GM21526 (cell line): ENCODE measurements around the gene SMTNL1.
A peak's percentile ranks its signal among the peaks of the same experiment; 100 is the strongest.
"Not testable (repeated sequence)": the region's sequence is repeated elsewhere in the genome, so short reads cannot be mapped to it uniquely, and the experiment has no call there.

Experiments used
- ATAC-seq: cut with Tn5 transposase; IDR thresholded peaks from one replicate; pipeline ENCODE4 v1.9.1; 2021; ENCODE audit warnings: moderate library complexity; ENCODE audit not compliant: unreplicated experiment, low FRiP score

The SMTNL1 gene

DNA sequence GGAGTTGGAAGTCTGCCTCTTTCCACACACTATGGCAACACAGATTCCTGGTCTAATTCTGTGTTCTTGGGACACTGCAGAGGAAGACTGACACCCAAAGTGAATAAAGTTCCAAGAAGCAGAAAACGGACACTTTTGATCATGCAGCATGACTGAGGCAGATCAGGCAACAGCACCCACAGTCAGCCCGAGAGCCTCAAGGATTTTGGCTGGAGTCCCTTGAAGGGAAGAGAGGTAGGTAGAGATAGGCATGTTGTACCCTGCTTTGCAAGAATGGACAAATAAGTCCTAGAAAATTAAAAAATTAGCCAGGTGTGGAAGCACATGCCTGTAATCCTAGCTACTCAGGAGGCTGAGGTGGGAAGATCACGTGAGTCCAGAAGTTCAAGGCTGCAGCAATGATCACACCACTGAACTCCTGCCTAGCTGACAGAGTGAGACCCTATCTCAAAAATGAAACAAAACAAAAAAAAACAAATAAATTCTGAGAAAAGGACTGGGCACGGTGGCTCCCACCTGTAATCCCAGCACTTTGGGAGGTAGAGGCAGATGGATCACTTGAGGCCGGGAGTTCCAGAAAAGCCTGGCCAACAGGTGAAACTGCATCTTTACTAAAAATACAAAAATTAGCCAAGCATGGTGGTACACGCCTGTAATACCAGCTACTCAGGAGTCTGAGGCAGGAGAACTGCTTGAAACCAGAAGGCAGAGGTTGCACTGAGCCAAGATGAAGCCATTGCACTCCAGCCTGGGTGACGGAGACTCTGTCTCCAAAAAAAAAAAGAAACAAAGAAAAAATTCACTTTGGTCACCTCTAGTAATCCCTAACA lies 28.8 kb upstream of the SMTNL1 start:
- ATAC-seq = no peak

DNA sequence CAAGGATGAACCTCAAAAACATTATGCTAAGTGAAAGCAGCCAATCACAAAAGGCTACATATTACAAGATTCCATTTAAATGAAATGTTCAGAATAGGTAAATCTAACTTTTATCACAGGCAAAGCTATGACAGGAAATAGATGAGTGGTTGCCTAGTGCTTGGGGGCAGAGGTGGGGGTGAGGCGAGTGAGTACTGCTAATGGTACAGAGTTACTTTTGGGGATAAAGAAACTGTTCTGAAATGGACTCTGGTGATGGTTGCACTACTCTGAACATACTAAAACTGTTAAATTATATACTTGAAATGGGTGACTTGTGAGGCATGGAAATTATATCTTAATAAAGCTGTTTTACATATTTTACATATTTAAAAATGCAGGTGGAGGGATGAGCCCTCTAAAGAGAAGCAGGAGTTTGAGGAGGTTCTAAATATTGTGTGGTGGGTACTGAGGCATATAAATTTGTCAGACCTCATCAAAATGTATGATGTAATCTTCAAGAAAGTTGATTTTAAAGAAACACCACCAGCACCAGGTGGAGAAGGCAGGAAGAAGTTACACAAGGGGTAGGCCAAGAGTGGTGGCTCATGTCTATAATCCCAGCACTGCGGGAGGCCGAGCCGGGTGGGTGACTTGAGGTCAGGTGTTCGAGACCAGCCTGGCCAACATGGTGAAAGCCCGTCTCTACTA lies 25.5 kb upstream of the SMTNL1 start:
- no peak for ATAC-seq

DNA sequence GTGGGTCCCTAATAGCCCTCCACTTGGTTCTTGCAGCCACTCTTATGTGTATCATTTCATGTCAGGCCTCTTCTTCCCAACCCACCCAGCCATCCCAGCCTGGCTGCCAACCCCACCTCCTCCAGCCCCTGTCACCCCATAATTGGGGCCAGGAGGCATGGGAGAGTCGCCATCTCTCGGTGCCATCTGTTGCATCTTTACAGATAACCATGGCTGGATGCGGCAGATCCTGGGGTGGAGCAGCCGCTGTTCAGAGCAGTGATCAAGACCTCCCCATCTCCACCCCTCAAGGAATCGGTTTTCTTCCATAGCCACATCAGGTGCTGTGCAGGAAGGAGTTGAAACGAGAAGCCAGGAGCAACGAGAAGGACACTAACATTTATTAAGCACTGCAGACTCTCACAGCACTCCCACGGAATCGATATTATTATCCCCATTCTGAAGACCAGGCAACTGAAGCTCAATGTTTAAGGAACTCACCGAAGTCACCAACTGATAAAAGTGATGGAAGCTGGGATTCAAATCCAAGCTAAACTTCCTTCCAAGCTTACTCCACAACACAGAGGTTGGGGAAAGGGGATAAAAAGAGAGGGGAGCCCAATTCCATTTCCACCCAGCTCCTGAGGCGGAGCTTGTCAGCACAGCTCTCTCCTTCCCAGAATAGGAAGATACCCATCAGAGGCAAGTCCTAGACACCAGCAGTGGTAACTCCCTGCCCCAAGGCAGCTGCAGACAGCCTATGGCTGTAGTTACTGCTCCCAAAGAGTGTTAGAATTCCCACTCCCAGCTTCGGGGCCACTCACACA lies 24.5 kb upstream of the SMTNL1 start:
- no peak for ATAC-seq

DNA sequence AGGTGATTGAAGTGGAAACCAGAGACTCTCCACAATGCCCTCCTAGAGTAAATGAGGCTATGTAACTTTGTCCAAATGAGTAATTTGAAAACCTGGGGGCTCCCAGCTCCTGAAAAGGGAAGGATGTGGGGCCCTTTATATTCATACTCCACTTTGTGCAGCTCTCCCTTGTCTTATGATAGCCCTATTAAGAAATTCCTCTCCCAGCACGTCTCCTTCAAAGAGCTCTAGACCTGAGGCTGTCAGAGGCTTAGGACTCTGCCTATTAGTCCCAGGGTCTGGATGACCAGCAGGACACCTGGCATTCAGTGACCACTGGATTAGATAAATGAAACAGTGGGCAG lies 24.0 kb upstream of the SMTNL1 start:
- no peak for ATAC-seq

DNA sequence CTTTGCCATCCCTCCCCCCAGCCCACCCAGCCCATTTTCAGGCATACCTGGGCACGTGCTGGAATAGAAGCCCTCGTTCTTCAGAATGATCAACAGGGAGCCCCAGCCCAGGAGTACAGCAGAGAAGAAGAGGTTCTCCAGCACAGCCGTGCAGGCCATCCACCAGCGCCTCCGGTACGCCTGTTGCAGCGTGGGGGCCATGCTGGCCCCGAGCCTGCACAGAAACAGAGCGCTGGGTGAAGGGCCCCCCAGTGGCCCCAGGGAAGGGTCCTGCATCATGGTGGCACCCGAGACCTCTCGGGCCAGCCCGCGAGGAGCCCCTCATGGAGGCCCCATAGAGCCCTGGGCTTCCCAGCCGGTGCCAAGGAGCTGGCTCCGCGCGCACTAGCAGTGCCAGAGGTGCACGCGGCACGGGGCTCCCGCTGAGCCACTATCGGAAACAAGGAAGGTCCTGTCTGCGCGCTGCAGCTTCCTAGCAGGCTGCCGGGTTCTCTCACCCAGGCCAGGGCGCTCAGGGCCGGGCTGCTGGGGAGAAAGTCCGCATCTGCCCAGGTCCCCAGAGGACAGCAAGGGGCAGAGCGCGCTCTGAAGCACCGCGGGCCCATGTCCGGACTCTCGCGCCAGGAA lies 23.4 kb upstream of the SMTNL1 start:
- ATAC-seq = peak; percentile 33

DNA sequence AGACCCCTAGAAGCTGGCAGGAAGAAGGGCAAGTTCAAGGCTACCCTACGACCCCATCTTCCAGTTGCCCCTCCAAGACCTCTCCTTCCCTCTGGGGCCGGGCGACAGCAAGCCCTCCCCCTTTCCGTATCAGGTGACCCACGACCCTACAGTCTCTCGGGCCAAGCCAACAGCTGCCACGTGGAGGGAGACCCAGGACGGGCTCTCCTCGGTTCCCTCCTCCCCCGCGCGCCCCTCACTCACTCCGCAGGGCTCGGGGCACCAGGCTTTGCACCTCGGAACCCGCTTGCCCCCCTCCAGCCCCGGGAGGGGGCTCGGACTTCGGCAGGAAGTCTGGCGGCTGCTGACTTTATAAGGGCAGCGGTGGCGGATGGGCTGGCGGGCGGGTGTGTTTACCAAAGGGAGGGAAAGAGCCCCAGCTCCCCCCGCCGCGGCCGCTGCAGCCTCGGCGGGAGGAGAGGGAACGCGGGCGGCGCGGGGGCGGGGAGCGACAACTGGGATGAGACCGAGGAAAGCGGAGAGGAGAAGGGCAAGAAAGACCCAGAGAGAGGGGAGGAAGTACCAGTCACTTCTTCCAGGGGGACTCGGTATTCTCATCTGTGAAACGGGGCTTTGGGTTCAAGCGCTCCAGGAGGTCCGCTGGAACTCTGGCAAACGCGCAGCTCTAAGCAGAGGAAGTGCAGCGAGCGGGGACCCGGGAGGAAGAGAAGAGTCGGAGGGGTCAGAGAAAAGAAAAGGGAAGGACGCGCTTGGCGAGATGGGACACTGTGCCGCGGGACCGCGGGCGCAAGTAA lies 22.7 kb upstream of the SMTNL1 start:
- peak; percentile 42 for ATAC-seq

DNA sequence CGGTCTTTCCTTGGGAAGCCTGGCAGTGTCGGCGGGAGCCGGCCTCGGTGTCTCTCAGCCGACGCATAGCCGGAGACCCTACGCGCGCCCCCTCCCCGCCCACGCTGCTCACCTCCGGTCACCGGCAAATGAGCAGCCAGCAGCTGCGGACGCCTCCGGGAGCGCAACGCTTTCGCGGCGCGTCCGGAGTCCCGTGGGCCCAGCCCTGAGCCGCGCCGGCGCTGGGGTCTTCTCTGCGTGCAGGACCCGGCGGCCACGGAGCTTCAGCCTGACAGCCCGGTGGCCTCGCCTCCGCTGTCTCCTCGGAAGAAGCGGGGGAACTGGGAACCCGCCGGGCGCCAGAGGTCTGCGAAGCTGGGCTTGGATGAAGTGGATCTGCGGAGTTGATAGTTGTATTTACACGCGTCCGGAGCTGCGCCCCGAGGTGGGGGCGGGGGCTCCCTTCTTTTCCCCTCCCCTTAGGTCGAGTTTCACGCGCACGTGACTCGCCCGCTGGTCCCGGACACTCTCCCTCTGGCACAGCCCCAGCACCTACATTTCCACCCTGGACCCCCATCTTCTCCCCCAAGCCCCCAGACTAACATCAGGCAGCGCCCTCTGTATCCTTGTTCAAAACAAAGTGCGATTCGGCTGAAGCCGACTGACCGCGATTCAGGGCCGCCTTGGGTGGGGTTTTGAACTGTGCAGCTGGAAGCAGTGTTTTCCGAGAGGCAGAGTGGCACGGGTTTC lies 21.9 kb upstream of the SMTNL1 start, which contains the start of gene SLC43A1:
Gene SLC43A1 (minus strand): TSS at position 371 of the 729 bp plus-strand sequence. CDS start 1,591 bp downstream, outside the sequence.
- ATAC-seq = peak; percentile 49

DNA sequence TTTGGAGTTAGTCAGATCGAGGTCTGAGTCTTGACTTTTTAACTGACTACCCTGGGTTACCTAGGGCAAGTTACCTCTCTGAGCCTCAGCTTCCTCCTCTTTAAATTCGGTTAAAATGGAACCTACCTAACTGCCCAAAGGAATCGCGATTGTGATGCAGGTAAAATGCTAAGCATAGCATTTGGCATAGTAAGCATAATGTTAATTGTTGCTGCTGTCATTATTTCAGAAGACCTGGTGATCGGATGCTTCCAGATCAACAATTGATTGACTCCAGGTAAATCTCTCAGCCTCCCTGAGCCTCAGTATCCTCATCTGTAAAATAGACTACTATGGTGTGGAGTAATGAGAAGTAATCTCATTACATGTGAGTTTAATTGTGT lies 21.3 kb upstream of the SMTNL1 start:
- ATAC-seq = no peak

DNA sequence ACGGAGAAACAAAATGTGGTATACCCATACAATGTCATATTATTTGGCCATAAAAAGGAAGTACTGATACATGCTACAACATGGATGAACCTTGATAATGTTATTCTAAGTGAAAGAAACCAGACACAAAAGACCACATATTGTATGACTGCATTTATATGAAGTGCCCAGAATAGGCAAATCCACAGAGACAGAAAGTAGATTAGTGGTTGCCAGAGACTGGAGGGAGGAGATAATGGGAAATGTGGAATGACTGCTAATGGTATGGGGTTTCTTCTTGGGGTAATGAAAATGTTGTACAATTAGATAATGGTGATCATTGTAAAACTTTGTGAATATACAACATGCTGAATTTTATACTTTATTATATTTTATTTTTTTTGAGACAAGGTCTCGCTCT lies 16.3 kb upstream of the SMTNL1 start:
- no peak for ATAC-seq

DNA sequence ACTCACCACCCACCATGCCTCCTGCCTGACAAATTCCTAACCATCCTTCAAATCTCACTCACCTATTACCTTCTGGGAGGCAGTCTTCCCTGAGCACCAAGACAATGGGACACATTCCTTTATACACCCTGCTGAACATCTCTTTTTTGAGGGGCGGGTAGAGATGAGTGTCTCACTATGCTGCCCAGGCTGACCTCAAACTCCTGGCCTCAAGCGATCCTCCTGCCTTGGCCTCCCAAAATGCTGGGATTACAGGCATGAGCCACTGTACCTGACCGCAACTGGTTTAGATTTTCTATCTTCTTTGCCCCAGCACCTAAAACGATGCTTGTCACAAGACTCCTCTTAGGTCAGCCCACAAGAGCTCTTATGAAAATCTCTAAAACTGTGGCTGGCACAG lies 14.0 kb upstream of the SMTNL1 start:
- ATAC-seq = no peak

DNA sequence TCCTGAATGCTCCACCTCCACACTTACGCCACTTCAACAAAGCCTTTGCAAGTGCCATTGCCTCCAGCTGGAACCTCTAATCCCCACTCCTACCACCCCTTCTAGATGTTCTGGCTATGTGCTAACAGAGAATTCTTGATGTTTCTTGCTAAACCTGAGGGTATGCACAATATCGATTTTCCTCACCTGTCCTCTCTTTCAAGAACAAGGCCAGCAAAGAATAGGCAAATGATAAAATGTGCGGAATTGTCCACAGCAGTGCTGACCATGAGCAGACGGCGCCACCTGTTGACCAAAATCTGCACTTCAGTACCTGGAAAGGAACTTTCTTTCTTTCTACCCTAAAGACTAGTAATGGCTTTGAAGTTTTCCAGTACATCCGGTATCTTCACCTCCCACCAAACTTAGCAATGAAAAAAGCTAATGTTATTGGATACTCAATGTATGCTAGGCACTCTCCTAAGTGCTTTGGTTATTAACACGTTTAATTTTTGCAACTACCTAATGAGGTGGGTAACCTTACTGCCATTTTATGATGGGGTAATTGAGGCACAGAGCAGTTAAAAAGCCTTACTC lies 10.3 kb upstream of the SMTNL1 start:
- no peak for ATAC-seq

DNA sequence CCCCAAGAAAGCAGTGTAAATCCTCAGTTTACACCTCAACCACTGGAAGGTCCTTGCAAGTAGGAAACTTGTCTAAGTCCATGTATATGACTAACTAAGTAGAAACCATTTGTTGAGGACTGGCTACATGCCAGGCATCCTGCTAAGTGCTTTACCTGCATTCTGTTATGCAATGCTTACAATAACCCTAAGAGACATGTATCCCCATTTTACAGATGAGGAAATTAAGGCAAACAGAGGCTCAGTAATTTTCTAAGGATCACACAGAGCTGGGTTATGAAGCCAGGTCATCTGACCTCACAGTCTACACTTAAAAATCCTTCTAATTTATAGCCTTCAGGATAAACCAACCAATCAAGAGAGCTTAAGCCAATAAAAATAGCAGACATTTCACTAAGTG lies 8.4 kb upstream of the SMTNL1 start:
- no peak for ATAC-seq

DNA sequence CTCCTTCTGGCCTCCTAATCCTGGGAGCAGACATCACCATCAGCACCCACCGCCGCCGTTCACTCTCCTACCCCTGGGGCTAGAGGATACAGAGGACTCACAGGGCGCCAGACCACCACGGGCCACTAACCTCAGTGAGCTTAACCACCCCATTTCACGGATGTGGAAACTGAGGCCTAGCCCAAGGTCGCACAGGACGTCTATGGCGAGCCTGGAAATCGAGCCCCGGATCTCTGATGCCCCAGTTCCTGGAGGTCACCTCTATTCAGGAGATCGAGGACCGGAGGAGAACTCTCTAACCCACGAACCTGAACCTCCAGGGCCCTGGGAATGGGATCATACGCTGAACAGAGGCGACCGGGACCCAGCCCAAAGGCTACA lies 7.2 kb upstream of the SMTNL1 start:
- ATAC-seq = no peak

DNA sequence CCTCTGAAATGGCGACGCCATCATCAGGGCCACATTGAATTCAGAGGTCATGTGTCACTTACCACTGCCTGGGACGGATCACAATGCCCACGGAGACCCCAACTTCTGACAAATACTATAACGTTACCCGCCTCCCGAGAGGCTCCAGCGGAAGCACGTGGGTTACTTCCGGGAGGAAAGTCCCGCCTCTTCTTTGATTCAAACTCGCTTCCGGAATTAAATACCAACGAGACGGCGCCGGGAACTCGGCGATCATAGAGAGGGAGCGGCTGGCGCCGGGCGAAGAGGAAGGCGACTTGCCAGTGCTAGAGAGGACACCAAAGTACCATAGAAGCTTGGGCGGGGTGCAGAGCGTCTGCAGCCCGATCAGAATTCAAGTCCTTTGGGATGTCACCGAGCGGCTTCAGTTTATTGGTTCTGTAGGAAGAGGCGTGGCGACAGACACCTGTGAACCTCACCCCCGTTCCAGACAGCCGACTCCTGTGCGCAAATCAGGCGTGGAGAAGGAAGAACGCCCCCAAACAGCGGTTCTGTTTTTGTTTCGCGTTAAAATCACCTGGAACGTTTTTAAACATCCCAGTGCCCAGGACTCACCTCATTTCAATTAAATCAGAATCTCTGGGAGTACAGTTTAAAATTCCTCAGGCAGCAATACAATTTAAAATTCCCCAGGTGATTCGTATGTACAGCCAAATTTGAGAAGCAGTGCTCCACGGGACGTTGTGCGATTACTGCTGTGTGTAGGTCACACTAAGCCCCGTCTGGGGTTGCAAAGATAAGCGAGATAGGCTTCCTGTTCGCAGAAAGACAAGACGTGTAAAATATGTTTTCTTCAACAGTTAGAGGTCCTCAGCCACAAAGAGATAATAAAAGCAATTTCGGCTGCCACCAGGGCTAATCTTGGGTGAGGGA lies 6.5 kb upstream of the SMTNL1 start, which contains the start of gene TIMM10:
Gene TIMM10 (minus strand): TSS at position 159 of the 912 bp plus-strand sequence. CDS start 565 bp downstream, outside the sequence.
- peak; percentile 98 for ATAC-seq

DNA sequence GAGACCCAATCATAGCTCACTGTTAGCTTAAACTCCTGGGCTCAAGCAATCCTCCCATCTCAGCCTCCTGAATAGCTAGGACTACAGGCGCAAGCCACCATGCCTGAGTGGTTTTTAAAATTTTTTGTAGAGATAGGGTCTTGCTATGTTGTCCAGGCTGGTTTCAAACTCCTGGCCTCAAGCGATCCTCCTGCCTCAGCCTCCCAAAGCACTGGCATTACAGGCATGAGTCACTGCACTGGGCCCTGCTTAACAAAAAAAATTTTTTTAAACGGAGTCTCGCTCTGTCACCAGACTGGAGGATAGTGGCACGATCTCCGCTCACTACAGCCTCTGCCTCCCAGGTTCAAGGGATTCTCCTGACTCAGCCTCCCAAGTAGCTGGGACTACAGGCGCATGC lies 2.9 kb upstream of the SMTNL1 start:
- ATAC-seq = not testable (repeated sequence)

DNA sequence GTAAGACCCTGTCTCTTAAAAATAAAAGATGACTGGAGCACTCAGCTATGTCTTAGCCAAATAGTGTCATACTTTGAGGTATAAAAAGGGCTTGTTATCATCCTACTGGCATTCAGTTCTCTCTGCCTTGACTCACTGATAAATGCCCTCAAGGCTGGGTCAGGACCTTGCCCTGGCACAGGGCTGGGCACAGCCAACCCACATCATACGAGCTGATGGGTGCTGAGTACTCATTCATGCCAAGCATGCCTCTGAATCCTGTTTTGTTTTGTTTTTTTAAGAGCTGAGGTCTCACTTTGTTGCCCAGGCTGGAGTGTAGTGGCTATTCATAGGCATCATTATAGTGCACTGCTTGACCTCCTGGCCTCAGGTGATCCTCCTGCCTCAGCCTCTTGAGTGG lies 1.9 kb downstream of the SMTNL1 start:
- ATAC-seq = no peak

DNA sequence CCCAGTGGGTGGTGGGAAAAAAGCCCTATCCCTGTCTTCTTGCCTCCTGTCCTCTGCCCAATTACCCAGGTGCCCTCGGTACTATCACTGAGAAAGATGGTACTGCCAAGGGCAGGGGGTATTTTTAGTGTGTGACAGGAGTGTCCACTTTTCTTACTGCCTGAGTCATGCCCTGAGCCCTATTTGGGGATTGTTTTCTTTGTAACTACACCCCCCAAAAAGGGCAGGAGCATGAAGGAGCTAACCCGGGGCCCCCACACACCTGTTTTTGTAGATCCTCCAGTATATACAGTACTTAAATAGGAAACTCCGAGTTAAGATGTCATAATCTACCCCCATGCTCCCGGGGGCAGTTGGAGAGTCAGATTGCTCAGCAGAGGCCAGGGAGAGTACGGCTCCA lies 3.8 kb downstream of the SMTNL1 start:
- ATAC-seq = no peak

DNA sequence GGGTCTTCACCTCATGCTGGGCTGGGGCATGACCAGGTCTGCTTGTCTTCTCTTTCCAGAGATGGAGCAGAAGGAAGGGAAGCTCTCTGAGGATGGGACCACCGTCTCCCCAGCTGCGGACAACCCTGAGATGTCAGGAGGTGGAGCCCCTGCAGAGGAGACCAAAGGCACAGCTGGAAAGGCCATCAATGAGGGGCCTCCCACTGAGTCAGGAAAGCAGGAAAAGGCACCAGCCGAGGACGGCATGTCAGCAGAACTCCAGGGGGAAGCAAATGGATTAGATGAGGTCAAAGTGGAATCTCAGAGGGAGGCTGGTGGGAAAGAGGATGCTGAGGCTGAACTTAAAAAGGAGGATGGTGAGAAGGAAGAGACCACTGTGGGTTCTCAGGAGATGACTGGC lies 5.2 kb downstream of the SMTNL1 start:
- no peak for ATAC-seq
